ENCODE data around the gene PSD2. TPM values are rescaled to one million over a fixed set of nuclear protein-coding genes. Genes with fewer than 3 reads are reported as not detected.

PSD2 gene
- total and polyA plus RNA-seq, 5 donors: 0.02 to 0.11 (median 0.06) TPM; not detected in 2

GRCh38 chr5:139814704-139815280 is 19.2 kb downstream of the PSD2 start:
- no peak for DNase-seq
- H3K27me3 ChIP-seq (ENCODE audit: control insufficient read depth, insufficient read depth): no peaks in the 10 kb centered on the region

GRCh38 chr5:139816566-139816965 is 21.0 kb downstream of the PSD2 start:
- H3K27ac ChIP-seq (ENCODE audit: low read length): no peak overlapping the region
- ATAC-seq (no peak), DNase-seq (no peak)
- no peaks in the 10 kb centered on the region for H3K27me3 ChIP-seq (ENCODE audit: control insufficient read depth, insufficient read depth)
- no peak overlapping the region for H3K4me3 ChIP-seq (ENCODE audit: low read length)
- H3K9me3 ChIP-seq (ENCODE audit: control insufficient read depth, low read length): no peaks in the 10 kb centered on the region
- H3K4me1 ChIP-seq (ENCODE audit: control insufficient read depth, insufficient read depth, low read length): no peaks in the 10 kb centered on the region
- intact Hi-C loops (cut with DNase I): no loop called here
- WGBS: 87% methylated on average over 12 of the region's 12 CpGs

More at GRCh38 chr5:139814704-139815280, 19.2 kb downstream of the PSD2 start:
- ATAC-seq: no peak
- intact Hi-C loops (cut with DNase I): no loop called here
- Histone ChIP-seq H3K9me3 (ENCODE audit: control insufficient read depth, low read length) (no peaks in the 10 kb centered on the region), H3K27ac (ENCODE audit: low read length) (no peak overlapping the region), H3K4me3 (ENCODE audit: low read length) (no peak overlapping the region), H3K4me1 (ENCODE audit: control insufficient read depth, insufficient read depth, low read length) (no peaks in the 10 kb centered on the region)
- WGBS: 96% methylated on average over 11 of the region's 11 CpGs

- no peaks in the 10 kb centered on the region for H3K4me1 ChIP-seq (ENCODE audit: control insufficient read depth, insufficient read depth, low read length)
- no peaks in the 10 kb centered on the region for H3K27me3 ChIP-seq (ENCODE audit: control insufficient read depth, insufficient read depth)
- 84% methylated on average over 8 of the region's 8 CpGs for WGBS
- no peak for DNase-seq
- H3K27ac ChIP-seq (ENCODE audit: low read length): no peak overlapping the region
- intact Hi-C loops (cut with DNase I): no loop called here
- ATAC-seq: no peak
- no peak overlapping the region for H3K4me3 ChIP-seq (ENCODE audit: low read length)
- H3K9me3 ChIP-seq (ENCODE audit: control insufficient read depth, low read length): no peaks in the 10 kb centered on the region
Observed at GRCh38 chr5:139817362-139817761, 21.8 kb downstream of the PSD2 start.

- DNase-seq (no peak), ATAC-seq (no peak)
- Histone ChIP-seq H3K27me3 (ENCODE audit: control insufficient read depth, insufficient read depth) (no peaks in the 10 kb centered on the region), H3K27ac (ENCODE audit: low read length) (no peak overlapping the region), H3K9me3 (ENCODE audit: control insufficient read depth, low read length) (no peaks in the 10 kb centered on the region), H3K4me1 (ENCODE audit: control insufficient read depth, insufficient read depth, low read length) (no peaks in the 10 kb centered on the region), H3K4me3 (ENCODE audit: low read length) (no peak overlapping the region)
- WGBS: 78% methylated on average over 3 of the region's 3 CpGs
- intact Hi-C loops (cut with DNase I): no loop called here
Observed at GRCh38 chr5:139817970-139818369, 22.4 kb downstream of the PSD2 start.

- H3K9me3 ChIP-seq (ENCODE audit: control insufficient read depth, low read length): no peaks in the 10 kb centered on the region
- DNase-seq (no peak), ATAC-seq (no peak)
- WGBS: 67% methylated on average over 7 of the region's 7 CpGs
- H3K4me3 ChIP-seq (ENCODE audit: low read length): no peak overlapping the region
- H3K4me1 ChIP-seq (ENCODE audit: control insufficient read depth, insufficient read depth, low read length): no peaks in the 10 kb centered on the region
- H3K27me3 ChIP-seq (ENCODE audit: control insufficient read depth, insufficient read depth): no peaks in the 10 kb centered on the region
- intact Hi-C loops (cut with DNase I): no loop called here
- H3K27ac ChIP-seq (ENCODE audit: low read length): no peak overlapping the region
Observed at GRCh38 chr5:139820130-139820529, 24.5 kb downstream of the PSD2 start.

GRCh38 chr5:139820606-139821005 is 25.0 kb downstream of the PSD2 start:
- DNase-seq: no peak
- Histone ChIP-seq H3K4me1 (ENCODE audit: control insufficient read depth, insufficient read depth, low read length) (no peaks in the 10 kb centered on the region), H3K4me3 (ENCODE audit: low read length) (no peak overlapping the region), H3K9me3 (ENCODE audit: control insufficient read depth, low read length) (no peaks in the 10 kb centered on the region), H3K27ac (ENCODE audit: low read length) (no peak overlapping the region), H3K27me3 (ENCODE audit: control insufficient read depth, insufficient read depth) (no peaks in the 10 kb centered on the region)
- intact Hi-C loops (cut with DNase I): no loop called here
- whole genome bisulfite sequencing: 86% methylated on average over 4 of the region's 4 CpGs
- no peak for ATAC-seq

GRCh38 chr5:139821806-139822552 is 26.4 kb downstream of the PSD2 start:
- 91% methylated on average over 11 of the region's 11 CpGs for WGBS
- intact Hi-C loops (cut with DNase I): no loop called here
- Histone ChIP-seq H3K9me3 (ENCODE audit: control insufficient read depth, low read length) (no peaks in the 10 kb centered on the region), H3K27me3 (ENCODE audit: control insufficient read depth, insufficient read depth) (no peaks in the 10 kb centered on the region), H3K4me1 (ENCODE audit: control insufficient read depth, insufficient read depth, low read length) (no peaks in the 10 kb centered on the region), H3K27ac (ENCODE audit: low read length) (no peak overlapping the region), H3K4me3 (ENCODE audit: low read length) (no peak overlapping the region)
- ATAC-seq (no peak), DNase-seq (no peak)

- Histone ChIP-seq H3K27me3 (ENCODE audit: control insufficient read depth, insufficient read depth) (no peaks in the 10 kb centered on the region), H3K4me3 (ENCODE audit: low read length) (no peak overlapping the region), H3K4me1 (ENCODE audit: control insufficient read depth, insufficient read depth, low read length) (no peaks in the 10 kb centered on the region), H3K9me3 (ENCODE audit: control insufficient read depth, low read length) (no peaks in the 10 kb centered on the region), H3K27ac (ENCODE audit: low read length) (no peak overlapping the region)
- DNase-seq: no peak
- 88% methylated on average over 25 of the region's 25 CpGs for WGBS
- no peak for ATAC-seq
- intact Hi-C loops (cut with DNase I): no loop called here
Observed at GRCh38 chr5:139822553-139823425, 27.2 kb downstream of the PSD2 start.

GRCh38 chr5:139823757-139824355 is 28.2 kb downstream of the PSD2 start:
- no peaks in the 10 kb centered on the region for H3K4me1 ChIP-seq (ENCODE audit: control insufficient read depth, insufficient read depth, low read length)
- WGBS: 82% methylated on average over 7 of the region's 7 CpGs
- H3K27me3 ChIP-seq (ENCODE audit: control insufficient read depth, insufficient read depth): no peaks in the 10 kb centered on the region
- DNase-seq (no peak), ATAC-seq (no peak)
- H3K9me3 ChIP-seq (ENCODE audit: control insufficient read depth, low read length): no peaks in the 10 kb centered on the region
- H3K4me3 ChIP-seq (ENCODE audit: low read length): no peak overlapping the region
- H3K27ac ChIP-seq (ENCODE audit: low read length): no peak overlapping the region
- intact Hi-C loops (cut with DNase I): no loop called here

- no peak for DNase-seq
Observed at GRCh38 chr5:139825690-139826089, 30.1 kb downstream of the PSD2 start.

More at GRCh38 chr5:139825690-139826089, 30.1 kb downstream of the PSD2 start:
- Histone ChIP-seq H3K4me3 (ENCODE audit: low read length) (no peak overlapping the region), H3K27me3 (ENCODE audit: control insufficient read depth, insufficient read depth) (no peaks in the 10 kb centered on the region), H3K4me1 (ENCODE audit: control insufficient read depth, insufficient read depth, low read length) (no peaks in the 10 kb centered on the region), H3K9me3 (ENCODE audit: control insufficient read depth, low read length) (no peaks in the 10 kb centered on the region), H3K27ac (ENCODE audit: low read length) (no peak overlapping the region)
- WGBS: 73% methylated on average over 7 of the region's 7 CpGs
- intact Hi-C loops (cut with DNase I): no loop called here
- ATAC-seq: no peak
